HG02759 (cell line): ENCODE results near the gene PAQR6.

Experiments
- ATAC-seq: cut with Tn5 transposase; IDR thresholded peaks from one replicate; pipeline ENCODE4 v1.9.1; 2021; ENCODE audit warnings: mild to moderate bottlenecking, moderate library complexity; ENCODE audit not compliant: unreplicated experiment

Gene PAQR6, protein sequence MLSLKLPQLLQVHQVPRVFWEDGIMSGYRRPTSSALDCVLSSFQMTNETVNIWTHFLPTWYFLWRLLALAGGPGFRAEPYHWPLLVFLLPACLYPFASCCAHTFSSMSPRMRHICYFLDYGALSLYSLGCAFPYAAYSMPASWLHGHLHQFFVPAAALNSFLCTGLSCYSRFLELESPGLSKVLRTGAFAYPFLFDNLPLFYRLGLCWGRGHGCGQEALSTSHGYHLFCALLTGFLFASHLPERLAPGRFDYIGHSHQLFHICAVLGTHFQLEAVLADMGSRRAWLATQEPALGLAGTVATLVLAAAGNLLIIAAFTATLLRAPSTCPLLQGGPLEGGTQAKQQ

DNA sequence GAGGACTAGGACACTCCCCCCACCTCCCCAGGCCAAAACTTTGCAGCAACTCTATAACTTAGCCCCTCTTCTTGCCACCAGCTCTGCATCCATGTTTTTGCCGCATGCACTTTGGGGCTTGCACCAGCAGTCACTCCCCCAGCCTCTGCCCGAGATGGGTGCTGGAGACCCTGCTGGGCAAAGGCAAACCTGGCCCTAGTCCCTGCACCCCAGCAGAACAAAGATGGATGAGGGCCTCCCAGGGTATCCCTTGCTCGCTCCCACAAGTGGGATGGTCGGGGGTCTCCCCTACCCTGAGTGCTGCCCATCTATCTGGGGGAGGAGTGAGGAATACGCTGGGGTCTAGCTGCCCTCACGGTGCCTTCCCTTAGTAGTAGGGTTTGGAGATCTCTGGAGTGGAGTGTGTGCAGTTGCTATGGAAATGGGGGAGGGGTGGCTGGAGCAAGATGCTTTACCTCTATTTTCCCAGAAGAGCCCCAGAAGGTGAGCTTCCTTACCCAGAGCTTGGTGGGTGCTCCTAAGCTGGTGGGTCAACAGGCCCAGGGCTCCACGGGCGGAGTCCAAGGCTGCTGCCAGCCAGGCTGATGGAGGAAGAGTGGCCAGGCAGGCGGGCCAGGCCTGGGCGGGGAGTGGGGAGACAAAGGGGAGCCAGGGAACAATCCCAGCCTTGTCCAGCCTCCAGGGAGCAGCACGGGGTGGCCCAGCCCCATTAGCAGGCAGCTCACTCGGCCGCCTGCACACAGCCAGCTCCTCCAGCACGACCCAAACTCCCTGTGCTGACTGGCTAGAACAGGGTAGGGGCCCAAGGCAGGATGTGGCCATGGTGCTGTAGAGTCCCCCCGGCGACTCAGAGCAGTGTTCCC is at the start of gene PAQR6:
PAQR6 (minus strand) TSS at position 597 of the 863 bp plus-strand sequence. CDS start 1,325 bp downstream, outside the sequence.
- ATAC-seq: no peak

DNA sequence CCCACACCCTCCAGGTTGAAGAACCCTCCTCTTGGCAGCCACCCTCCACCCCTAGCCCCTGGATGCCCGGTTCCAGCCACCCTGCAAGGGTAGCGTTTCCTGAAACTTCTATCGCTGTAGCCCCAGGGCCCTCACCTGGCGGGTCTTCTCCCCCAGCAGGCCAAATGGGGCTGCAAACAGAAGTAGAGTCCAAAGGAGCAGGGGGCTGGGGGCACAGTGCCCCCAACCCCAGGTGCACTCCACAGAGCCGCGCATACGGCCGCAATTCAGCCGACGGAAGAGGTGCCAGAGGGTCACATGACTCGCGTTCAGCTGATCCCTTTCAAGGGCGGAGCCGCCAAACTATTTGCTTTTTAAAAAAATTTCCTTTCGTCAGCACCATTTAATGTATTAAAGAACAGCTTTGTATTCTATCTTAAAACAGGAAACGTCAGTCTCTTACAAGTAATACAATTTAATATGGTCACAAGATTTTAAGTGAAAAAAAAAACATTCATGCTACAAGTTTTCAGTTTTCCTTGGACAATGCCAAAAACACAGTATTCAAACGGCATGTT is 47.6 kb upstream of the PAQR6 start, which contains the start of gene GLMP:
GLMP (minus strand) TSS at position 289 of the 557 bp plus-strand sequence; CDS start at position 255, 34 bp downstream.
- ATAC-seq: peak; percentile 54

DNA sequence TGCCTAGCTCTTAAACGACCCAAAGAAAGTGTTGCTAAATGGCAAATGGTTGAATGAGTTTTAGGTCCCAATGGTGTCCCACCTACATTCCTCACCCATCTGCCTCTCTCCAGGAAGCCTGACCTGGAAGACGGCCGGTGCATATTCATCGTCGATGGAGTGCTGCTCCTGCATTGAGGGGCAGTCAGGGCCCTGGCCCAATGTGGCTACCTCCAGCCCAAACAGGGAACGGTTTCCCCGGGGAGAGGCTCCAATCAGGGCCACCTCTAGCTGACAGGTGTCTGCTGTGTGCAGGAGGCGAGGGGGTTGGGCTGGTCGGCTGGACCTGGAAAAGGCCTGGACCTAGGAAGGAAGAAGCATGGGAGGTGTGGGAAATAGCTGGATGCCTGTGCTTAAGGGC is 46.0 kb upstream of the PAQR6 start:
- no peak for ATAC-seq

DNA sequence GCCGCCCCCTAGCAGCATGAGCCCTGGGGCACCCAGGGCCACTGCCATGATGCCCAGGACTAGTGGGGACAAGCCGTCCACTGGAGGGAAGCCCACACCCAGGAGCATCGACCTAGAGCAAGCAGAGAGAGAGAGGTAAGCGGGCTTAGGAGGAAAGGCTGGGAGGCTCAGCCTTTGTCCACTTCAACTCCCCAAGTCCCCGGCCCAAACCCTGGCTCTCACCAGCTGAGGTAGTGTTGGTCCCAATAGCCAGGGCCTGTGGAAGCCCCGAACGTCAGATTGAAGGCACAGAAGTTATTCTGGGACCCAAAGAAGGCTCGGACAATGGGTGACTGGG is 45.2 kb upstream of the PAQR6 start:
- no peak for ATAC-seq

DNA sequence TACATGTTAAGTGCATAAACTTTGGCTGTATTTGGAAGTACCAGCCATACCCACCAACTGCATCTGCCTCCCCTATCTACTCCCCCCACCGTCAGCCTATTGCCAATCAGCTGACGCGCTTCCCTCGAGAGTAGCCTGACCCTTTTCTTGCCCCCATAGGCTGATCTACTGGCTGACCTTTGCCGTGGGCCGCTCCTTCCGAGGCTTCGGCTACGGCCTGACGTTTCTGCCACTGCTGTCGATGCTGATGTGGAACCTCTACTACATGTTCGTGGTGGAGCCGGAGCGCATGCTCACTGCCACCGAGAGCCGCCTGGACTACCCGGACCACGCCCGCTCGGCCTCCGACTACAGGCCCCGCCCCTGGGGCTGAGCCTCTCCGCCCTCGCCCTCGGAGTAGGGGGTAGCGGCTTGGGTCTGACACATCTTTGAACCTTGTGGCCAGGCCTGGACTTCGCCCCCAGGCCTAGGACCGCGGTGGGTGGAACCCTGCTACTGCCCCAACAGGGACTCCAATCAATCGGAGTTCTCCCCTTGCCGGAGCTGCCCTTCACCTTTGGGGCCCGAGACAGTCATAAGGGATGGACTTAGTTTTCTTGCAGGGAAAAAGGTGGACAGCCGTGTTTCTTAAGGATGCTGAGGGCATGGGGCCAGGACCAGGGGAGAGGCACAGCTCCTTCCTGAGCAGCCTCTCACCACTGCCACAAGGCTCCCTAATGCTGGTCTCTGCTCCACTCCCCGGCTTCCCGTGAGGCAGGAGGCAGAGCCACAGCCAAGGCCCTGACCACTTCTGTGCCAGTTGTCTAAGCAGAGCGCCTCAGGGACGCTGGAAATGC is 43.6 kb upstream of the PAQR6 start:
- peak; percentile 68 for ATAC-seq

DNA sequence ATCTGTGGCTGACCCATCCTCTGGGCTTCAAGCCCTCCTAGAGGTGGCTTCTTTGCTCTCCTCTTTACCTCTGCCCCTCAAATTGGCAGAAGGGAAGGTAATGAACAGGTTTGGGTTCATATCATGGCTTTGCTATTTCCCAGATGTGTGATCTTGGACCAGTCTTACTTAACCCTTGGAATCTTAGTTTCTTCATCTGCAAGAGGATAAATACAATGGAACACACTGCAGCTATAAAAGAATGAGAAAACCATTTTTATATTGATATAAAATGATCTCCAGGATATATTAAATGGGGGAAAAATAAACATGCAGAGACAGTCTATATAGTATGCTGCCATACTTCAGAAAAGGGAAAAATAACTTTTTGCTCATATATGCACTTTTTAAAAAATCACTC is 42.0 kb upstream of the PAQR6 start:
- no peak for ATAC-seq

DNA sequence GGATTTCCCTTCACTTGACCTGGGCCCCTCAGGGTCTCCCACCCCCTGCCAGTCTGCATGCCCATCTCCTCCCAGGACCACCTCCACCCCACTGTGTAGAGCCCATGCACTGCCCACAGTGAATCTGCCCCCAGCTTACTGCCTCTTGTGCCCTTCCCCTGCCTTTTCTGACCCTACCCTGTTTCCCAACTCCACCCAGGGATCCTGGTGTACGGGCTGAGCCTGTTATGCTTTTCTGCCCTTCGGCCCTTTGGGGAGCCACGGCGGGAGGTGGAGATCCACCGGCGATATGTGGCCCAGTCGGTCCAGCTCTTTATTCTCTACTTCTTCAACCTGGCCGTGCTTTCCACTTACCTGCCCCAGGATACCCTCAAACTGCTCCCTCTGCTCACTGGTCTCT is 38.2 kb upstream of the PAQR6 start:
- no peak for ATAC-seq

DNA sequence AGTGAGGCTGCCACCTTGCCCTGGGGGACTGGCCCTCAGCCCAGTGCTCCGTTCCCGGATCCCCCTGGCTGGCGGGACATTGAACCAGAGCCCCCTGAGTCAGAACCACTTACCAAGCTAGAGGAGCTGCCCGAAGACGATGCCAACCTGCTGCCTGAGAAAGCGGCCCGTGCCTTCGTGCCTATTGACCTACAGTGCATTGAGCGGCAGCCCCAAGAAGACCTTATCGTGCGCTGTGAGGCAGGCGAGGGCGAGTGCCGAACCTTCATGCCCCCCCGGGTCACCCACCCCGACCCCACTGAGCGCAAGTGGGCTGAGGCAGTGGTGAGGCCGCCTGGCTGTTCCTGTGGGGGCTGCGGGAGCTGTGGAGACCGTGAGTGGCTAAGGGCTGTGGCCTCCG is 37.6 kb upstream of the PAQR6 start:
- ATAC-seq: no peak

DNA sequence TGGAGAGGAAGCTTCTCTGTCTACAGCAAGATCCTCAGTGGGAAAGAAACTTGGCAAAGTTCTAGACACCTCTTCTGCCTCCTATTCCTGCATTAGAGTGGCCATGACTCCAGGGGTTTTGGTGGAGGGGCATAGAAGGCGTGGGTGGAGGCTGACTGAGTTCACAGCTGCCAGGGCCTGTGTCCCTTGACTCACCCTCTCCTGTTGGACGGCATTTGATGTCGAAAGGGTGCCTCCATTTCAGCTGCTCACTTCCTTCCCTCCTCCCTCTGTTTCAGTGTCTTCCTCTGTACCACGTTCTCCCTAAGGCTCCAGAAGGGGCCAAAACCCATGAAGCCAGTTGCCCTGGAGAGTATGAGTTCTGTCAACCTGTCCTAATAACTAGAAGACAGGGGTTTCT is 36.9 kb upstream of the PAQR6 start:
- ATAC-seq: no peak

DNA sequence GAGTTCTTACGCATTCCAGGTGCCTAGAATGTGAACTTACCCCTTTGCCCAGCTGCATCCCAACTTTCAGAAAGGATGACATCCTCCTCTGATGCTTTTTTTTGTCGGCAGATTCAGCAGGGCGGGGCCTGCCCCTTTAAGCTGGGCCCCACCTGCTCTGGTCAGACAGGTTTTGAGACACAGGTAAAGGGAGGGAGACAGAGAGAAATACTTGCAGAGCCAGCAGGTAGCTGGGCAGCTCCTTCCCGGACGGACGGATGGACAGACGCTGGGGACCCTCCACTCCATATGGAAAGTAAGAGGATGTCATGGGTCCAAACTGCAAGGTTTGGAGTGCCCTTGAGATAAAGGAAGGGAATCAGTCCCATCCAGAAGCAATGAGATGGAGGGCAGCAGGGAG is 36.3 kb upstream of the PAQR6 start, which contains the start of gene TMEM79:
TMEM79 (plus strand) TSS at position 214 of the 400 bp plus-strand sequence. CDS start 902 bp downstream, outside the sequence.
- ATAC-seq: no peak

DNA sequence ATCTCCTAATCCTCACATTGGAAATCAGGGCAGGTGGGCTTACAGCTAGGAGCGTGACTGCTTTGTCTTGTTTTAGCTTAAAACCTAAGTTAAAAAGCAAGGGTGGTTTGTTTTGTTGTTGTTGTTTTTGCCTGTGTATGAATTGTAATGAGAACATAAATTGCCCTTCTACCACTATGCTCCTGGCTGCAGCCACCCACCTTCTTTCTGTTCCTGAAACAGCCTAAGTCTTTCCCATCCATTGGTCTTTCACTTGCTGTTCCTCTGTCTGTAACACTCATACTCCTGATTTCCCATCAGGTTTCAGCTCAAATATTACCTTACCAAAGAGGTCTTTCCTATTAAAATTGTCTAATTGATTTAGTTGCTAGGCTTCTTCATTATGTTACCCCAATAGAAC is 35.7 kb upstream of the PAQR6 start:
- no peak for ATAC-seq

DNA sequence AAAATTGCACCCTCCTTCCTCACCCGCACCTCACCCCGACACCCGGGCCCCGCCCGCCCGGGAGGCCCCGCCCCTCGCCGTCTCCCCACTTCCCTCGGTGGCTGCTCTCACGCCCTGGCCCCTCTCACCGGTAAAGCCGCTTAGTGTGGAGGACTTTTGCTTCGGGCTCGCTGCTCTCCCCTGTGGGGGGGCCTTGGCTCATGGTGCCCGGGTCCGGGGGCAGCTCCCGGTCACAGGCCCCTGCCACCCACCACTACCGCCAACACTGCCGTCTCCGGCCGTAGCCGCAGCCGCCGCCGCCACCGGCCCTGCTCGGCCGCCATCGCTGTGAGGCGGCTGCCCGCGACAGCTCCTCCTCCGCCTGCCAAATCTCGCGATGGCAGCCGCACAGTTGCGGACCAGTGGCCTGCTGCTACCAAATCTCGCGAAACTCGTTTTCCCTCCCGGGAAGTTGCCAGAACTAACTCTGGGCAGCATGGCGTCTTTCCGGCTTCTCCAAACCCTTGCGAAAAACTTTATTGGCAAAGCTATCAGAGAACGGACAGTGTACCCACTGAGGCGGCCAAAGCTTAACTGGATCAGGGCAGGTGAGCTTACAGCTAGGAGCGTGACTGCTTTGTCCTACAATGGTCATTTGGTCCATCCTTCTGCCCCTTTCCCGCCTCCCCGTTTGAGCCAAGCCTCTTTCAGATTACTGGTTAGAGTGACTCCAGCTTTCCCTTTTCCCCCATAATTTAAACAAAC is 34.8 kb upstream of the PAQR6 start, which contains the start of gene SMG5:
SMG5 (minus strand) TSS at position 347 of the 744 bp plus-strand sequence; CDS start at position 202, 145 bp downstream.
- peak; percentile 84 for ATAC-seq

DNA sequence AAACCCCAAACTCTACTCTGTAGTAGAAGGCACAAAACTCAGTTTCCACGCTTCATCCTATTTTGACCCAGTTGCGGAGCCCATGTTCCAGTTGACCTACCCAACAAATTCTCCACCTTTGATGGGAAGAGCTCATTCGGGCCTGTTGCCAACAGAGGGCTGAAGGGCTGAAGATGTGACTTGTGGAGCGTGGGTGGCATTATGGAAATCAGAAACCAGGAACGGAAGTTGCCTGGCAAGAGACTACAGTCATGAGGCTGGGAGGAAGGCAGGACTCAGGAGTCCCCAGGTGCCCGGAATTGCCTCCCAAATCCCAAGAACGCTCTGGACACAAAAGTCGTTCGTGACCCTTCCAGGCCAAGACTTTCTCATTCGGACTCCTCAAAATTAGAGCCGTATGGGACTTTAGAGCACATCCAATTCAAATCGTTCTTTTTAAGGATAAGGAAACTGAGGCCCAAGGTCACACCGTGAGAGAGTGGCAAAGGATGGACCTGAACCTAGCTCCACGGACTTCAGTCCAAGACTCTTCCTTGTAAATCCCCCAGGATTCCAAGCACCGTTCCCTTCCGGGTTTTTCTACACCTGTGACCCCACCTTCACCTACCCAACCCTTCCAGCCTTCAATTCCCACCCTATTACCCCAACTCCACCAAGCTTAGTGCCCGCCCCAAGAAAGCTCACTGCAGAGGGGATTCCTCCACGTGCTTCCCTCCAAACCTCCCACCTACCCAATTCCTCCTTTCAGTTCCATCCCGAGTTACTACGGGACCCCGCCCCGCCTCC is 34.0 kb upstream of the PAQR6 start:
- ATAC-seq: peak; percentile 5

DNA sequence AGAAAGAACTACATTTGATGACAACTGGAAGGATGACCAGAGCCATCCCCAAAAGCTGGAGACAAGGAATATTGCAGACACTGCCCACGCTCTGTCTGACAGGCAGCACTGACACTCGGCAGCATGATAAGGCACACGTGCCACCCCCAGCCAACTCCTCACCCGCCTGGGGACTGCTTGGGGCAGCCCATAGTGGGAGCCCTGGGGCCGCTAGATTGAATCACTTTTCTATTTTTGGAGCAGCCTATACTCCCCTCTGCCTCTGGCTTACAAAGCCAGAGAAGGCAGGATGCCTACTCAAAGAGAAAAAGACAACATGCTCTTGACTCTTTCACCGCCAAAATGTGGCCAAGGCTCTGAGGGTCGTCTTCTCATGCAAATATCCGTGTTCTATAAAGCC is 33.4 kb upstream of the PAQR6 start:
- peak; percentile 35 for ATAC-seq

DNA sequence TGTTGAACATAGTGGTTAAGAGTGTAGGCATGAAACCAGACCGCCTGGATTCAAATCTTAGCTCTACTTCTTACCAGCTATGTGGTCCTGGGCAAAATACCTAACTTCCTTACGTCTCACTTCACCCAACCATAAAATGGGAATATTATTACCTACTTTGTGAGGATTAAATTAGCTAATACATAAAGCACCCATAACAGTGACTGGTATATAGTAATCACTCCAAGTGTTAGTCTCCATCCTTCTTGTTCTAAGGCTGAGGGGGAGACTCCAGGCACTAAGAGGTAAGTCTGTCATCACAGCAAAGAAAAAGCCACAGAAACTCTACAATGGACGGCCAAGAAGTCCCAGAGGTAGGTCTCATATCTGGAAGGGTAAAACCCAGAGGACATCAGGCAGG is 32.0 kb upstream of the PAQR6 start:
- no peak for ATAC-seq

DNA sequence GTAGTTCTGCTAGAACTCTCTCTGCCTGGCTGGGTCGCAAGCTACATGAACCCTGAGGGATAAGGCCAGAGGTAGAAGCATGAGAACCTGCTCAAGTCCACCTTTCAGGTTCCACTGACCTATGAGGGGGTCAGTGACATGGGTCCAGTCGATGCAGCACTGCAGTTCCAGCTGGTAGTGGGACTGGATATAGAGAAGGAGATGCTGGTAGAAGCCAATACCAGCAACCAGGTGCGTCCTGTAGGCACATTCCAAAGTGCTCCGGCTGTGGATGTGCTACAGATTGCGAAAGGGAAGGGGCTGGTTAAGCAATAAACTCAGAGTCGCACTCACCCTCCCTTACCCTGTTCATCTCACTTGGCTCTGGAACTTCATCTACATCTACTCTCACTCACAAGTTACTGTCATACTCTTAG is 29.1 kb upstream of the PAQR6 start:
- ATAC-seq: no peak

DNA sequence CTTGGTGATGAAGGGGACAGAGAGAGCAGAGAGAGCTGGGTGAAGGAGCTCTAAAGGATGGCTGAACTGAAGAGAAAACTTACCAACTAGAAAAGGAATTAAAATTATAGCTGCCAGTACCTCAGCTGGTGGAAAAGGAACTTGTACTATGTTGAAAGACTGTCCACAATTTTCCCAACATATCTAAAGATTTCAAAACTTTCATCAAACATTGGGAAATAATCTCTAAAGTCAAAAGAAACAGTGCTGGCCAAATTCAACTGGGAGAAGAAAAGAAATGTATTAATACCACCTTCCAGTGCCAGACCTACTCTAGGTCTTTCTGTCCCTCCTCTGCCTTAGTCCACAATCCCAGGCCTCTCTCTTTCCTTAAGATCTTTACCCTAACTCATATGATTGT is 28.7 kb upstream of the PAQR6 start:
- ATAC-seq: no peak

DNA sequence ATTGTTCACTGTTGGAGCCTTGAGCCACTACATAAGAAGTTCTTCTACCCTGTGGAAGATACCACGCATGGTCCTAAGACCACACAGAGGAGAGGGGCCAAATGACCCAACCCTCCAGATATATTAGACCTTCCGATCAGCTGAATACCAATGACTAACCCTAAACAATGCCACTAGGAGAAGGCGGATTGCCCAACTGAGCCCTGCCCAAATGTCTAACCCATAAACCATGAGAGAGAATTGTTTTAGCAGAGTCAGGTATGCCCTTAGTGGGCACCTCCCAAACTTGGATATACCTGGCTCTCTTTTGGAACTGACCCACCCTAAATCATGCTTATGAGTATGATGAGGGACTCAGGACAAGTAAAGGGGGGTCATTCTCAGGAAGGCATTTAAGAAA is 22.5 kb upstream of the PAQR6 start:
- ATAC-seq: no peak

DNA sequence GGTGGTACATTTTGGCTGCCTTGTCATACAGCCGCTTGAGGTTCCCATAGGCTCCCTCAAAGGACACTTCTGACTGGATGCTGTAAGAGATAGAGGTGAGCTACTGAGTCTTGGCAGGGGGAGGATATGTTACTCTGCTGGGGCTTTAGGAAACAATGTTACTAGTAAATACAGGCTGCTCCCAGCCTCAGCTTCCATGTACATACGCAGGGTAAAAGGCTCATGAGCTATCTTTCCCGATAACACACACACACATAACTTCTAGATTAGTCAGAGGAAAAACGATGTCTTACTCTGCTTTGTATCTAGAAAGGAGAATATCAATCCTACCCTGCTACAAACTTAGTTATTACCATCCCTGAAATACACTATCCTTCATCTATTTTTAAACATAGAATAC is 20.5 kb upstream of the PAQR6 start:
- ATAC-seq: no peak
